Pancreas (tissue), 10 donors: ENCODE measurements around the gene FRS2. TPM values are rescaled to one million over a fixed set of nuclear protein-coding genes. Genes with fewer than 3 reads are reported as not detected.
A peak's percentile ranks its signal among the peaks of the same experiment; 100 is the strongest.

Experiments used
- ATAC-seq, 4 donors: fragments of 200-7000 bp; cut with Tn5 transposase; one replicate each; pipeline versions ENCODE4 v1.8.0 to v1.9.1; 2020; ENCODE audit warnings: mild to moderate bottlenecking in 4 of 4, moderate library complexity in 4 of 4
- DNase-seq, 6 donors: peaks; one replicate each; pipeline ENCODE4 v3.0.0-alpha.2; 2020
- FAIRE-seq: peaks from 2 replicates; lab custom pipeline; 2012; peaks lifted over from hg19 to GRCh38; lab: Jason Lieb, UNC
- H3K27ac ChIP-seq, 4 donors: fragments of 200-600 bp; sonication (generic); 1 replicate in 3 of 4; 2 replicates in 1 of 4; pipeline versions ENCODE4 v1.5.0 to v1.8.0; 2020
- H3K27me3 ChIP-seq, 4 donors: fragments of 200-600 bp; one replicate each; pipeline ENCODE4 v1.8.0; 2021
- H3K36me3 ChIP-seq, 3 donors: fragments of 200-600 bp; sonication (generic) in 1 of 3; one replicate each; pipeline versions ENCODE4 v1.5.0 to v1.8.0; 2020 to 2021
- H3K4me1 ChIP-seq, 3 donors: fragments of 200-600 bp; one replicate each; pipeline ENCODE4 v1.8.0; 2021
- H3K4me3 ChIP-seq, 4 donors: fragments of 200-600 bp; sonication (generic) in 2 of 4; one replicate each; pipeline versions ENCODE4 v1.5.0 to v1.8.0; 2020 to 2021
- H3K9me3 ChIP-seq, 4 donors: fragments of 200-600 bp; one replicate each; pipeline ENCODE4 v1.8.0; 2021
- WGBS, 2 donors: extraction: QIAGEN DNeasy Blood & Tissue Kit; methylation state at CpG; one replicate each; pipeline ENCODE4 v1.1.7; 2013; 5-methylcytosine and 5-hydroxymethylcytosine counted together
- intact Hi-C, 3 donors: fragments of 100-400 bp; cut with DNase I; formaldehyde crosslinking; loops; one replicate each; pipeline versions ENCODE4 v1.11.1 to v1.14.2; 2022
- polyA plus RNA-seq, 2 donors: library from polyadenylated mRNA; stranded (reverse); fragments of 200-250 nt; gene quantifications; one replicate each; pipeline ENCODE4 v1.2.3, GENCODE V29; 2013
- total RNA-seq, 6 donors: library from RNA; stranded (reverse); fragmentation: NEBNext Ultra II Directional in 4 of 6; extraction: Animal tissue kit (Norgen Biotek cat#: 25700) in 4 of 6; gene quantifications; one replicate each; pipeline versions ENCODE4 v1.2.1 to v1.2.4, GENCODE V29; 2021 to 2023
- TF ChIP-seq, protein P1 (sequence below), 4 donors: fragments of 200-600 bp; sonication (generic) in 3 of 4; IDR thresholded peaks; one replicate each; pipeline versions ENCODE4 v1.5.0 to v1.8.0; 2021; ENCODE audit warnings: antibody characterized with exemption in 4 of 4
- donor health status: healthy with polysubstance abuse.
- donor health status: DM: no; HTN: no; CAD: no; lungs with moderate emphysema.
- donor health status: DM: no; HTN: no; CAD: no.
- donor health status: control.
- donor health status: control.
- donor health status: Bipolar disorder and iron deficiency.
- donor health status: DM: yes; HTN: yes; CAD: no.
- donor health status: DM: no; HTN: no; CAD: no.
- donor health status: DM: no; HTN: no; CAD: no.
- donor health status: DM: yes; HTN: yes; CAD: no.

The FRS2 gene
- total and polyA plus RNA-seq, 8 donors: 2.5 to 23.2 (median 12.1) TPM

- Histone ChIP-seq H3K36me3 (no peaks in the 10 kb centered on the region), H3K4me3 (no peak overlapping the region), H3K4me1 (peaks cover 22 to 53% (median 41%) of the 10 kb centered on the region in 3 donors), H3K9me3 (no peaks in the 10 kb centered on the region), H3K27me3 (no peaks in the 10 kb centered on the region), H3K27ac (no peak overlapping the region)
- intact Hi-C loops: no loop called here
- WGBS, 2 donors: 91 to 100% methylated on average over 1 of the region's 1 CpG
- TF ChIP-seq, protein P1, sequence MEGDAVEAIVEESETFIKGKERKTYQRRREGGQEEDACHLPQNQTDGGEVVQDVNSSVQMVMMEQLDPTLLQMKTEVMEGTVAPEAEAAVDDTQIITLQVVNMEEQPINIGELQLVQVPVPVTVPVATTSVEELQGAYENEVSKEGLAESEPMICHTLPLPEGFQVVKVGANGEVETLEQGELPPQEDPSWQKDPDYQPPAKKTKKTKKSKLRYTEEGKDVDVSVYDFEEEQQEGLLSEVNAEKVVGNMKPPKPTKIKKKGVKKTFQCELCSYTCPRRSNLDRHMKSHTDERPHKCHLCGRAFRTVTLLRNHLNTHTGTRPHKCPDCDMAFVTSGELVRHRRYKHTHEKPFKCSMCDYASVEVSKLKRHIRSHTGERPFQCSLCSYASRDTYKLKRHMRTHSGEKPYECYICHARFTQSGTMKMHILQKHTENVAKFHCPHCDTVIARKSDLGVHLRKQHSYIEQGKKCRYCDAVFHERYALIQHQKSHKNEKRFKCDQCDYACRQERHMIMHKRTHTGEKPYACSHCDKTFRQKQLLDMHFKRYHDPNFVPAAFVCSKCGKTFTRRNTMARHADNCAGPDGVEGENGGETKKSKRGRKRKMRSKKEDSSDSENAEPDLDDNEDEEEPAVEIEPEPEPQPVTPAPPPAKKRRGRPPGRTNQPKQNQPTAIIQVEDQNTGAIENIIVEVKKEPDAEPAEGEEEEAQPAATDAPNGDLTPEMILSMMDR (IDR thresholded peaks at IDR 0.05): no peak
- no peak for ATAC-seq
- no peak for FAIRE-seq
- DNase-seq: no peak
Observed at GRCh38 chr12:69509308-69509736, 39.1 kb downstream of the FRS2 start.

GRCh38 chr12:69509904-69510827, 40.0 kb downstream of the FRS2 start:
- Histone ChIP-seq H3K27me3 (no peaks in the 10 kb centered on the region), H3K27ac (no peak overlapping the region), H3K4me1 (peaks cover 22 to 51% (median 37%) of the 10 kb centered on the region in 3 donors), H3K9me3 (no peaks in the 10 kb centered on the region), H3K4me3 (no peak overlapping the region), H3K36me3 (no peaks in the 10 kb centered on the region)
- WGBS, 2 donors: 10 to 14% methylated on average over 5 of the region's 5 CpGs
- FAIRE-seq (peak; percentile 20), ATAC-seq (peak; percentile 82 to 94 (median 88)), DNase-seq (peak in 3 of 6 donors; percentile 19 to 62 (median 37))
- intact Hi-C loops: no loop called here
- TF ChIP-seq, protein P1 (IDR thresholded peaks at IDR 0.05): no peak

DNA sequence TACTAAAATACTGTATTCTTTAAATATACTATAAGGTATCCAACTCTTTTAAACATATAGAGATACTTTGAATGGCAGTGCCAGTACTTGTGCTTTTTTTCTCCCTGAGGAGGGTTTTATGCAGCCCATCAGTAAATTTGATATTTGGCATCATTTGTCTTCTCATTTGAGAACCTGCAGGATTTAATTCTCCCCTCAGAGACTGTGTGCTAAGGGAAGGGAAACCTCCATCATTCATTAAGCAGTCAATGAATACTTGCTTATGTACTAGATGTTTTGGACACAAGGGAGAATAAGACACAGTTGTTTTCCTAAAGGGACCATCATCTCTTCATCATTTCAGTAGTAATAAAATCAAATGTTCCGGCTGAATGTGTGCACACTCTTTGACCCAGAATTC, 40.8 kb downstream of the FRS2 start:
- H3K4me3 ChIP-seq: no peak overlapping the region
- TF ChIP-seq, protein P1 (IDR thresholded peaks at IDR 0.05): no peak
- DNase-seq (no peak), FAIRE-seq (no peak), ATAC-seq (no peak)
- 61 to 66% methylated on average over 1 of the region's 1 CpG for WGBS, 2 donors
- peaks cover 29 to 43% (median 40%) of the 10 kb centered on the region in 3 donors for H3K4me1 ChIP-seq
- H3K9me3 ChIP-seq: no peaks in the 10 kb centered on the region
- H3K27me3 ChIP-seq: no peaks in the 10 kb centered on the region
- intact Hi-C loops: no loop called here
- H3K27ac ChIP-seq: no peak overlapping the region
- H3K36me3 ChIP-seq: no peaks in the 10 kb centered on the region

GRCh38 chr12:69511469-69512267, 41.5 kb downstream of the FRS2 start:
- TF ChIP-seq, protein P1 (IDR thresholded peaks at IDR 0.05): no peak
- DNase-seq (no peak), ATAC-seq (no peak), FAIRE-seq (peak; percentile 13)
- Histone ChIP-seq H3K36me3 (no peaks in the 10 kb centered on the region), H3K4me1 (peaks cover 29 to 42% (median 36%) of the 10 kb centered on the region in 3 donors), H3K9me3 (no peaks in the 10 kb centered on the region), H3K27me3 (no peaks in the 10 kb centered on the region), H3K27ac (no peak overlapping the region), H3K4me3 (no peak overlapping the region)
- WGBS, 2 donors: 75 to 80% methylated on average over 6 of the region's 6 CpGs
- intact Hi-C loops: no loop called here
